Activated T-helper 1 cell treated with anti-CD3 and anti-CD28 coated beads, Interleukin-2, amount 50 U/mL, for 16 hours (primary cell): Measurements from ENCODE around the gene SNRNP48.

ENCODE experiments used
- DNase-seq, 2 donors: peaks; one replicate each; pipeline ENCODE4 v3.0.0-alpha.2; 2020; ENCODE audit warnings: low read depth in 1 of 2, low spot score in 1 of 2

SNRNP48 gene

GRCh38 chr6:7559196-7559595 is 30.8 kb upstream of the SNRNP48 start:
- DNase-seq: no peak

- DNase-seq: no peak
These were observed 30.2 kb upstream of the SNRNP48 start for GRCh38 chr6:7559651-7560385.

GRCh38 chr6:7561153-7561964 is 28.6 kb upstream of the SNRNP48 start:
- no peak for DNase-seq

DNA sequence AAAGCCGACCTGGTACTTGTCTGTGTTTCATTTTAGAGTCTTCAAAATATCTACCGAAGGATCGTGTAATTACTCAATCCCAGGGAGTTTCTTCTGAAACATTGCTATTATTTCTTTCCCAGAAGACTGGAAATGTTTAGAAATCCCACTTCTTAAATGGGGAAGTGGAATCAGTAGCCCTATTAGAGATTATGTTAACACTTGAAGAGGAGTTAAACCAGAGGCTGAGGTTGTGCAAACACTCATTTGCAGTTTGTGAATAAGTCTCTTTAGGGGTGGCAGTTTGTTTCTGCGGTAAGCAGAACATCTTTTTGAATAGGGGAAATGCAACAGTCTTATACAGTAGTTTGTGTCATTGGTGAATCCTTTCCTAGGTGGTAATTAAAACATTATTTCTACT is 27.2 kb upstream of the SNRNP48 start:
- DNase-seq: no peak

- DNase-seq: no peak
These were observed 23.9 kb upstream of the SNRNP48 start for GRCh38 chr6:7566107-7566506.

GRCh38 chr6:7566617-7567173 is 23.3 kb upstream of the SNRNP48 start:
- no peak for DNase-seq

DNA sequence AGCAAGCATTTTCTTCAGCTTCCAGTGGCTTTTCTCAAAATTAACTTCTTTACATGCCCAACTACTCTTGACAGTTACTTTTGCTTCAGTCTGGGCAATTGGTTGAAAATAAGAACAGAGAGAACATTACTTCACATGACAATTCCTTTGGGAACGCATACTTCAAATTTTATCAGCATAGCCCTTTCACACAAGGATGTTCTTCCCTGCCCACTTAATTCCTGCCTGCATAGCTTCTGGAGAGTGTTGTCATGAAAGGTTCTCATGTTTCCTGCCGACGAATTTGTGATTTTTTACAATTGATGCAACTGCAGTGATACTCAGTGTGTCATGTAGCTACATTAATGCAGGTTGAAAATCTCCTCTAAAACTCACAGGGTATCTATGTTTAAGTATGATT is 22.0 kb upstream of the SNRNP48 start:
- no peak for DNase-seq

- DNase-seq: no peak
These were observed 20.9 kb upstream of the SNRNP48 start for GRCh38 chr6:7569082-7569481.

DNA sequence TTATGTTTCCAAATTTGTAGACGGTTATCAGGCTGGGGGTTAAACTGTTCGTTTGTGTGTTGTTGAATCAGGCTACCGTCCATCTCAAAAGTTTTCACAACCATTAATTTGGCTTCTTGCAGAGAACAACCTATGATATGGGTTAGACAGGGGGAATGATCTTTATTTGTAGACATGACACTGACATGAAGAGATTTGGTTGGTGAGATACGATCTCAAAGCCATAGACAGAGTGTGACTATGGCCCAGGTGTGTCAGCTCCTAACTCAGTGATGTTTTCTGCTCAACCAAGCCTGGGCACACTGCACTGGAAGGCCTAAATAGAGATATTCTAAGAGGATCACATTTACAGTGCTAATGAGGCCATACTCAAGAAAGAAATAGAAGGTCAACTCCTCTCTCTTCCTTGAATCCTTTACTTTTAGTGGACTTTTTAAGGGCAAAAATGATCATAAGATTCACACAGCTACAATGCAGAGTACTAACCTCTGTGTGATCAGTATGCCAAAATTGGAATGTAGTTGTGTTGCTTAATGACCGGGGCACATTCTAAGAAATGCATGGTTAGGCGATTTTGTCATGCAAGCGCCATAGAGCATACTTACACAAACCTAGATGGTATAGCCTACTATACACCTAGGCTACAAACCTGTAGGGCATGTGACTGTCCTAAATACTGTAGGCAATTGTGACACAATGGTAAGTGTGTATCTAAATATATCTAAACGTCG is 17.6 kb upstream of the SNRNP48 start:
- DNase-seq: no peak

GRCh38 chr6:7574500-7574899 is 15.5 kb upstream of the SNRNP48 start:
- no peak for DNase-seq

- DNase-seq: no peak
These were observed 11.5 kb upstream of the SNRNP48 start for GRCh38 chr6:7578516-7578915.

DNA sequence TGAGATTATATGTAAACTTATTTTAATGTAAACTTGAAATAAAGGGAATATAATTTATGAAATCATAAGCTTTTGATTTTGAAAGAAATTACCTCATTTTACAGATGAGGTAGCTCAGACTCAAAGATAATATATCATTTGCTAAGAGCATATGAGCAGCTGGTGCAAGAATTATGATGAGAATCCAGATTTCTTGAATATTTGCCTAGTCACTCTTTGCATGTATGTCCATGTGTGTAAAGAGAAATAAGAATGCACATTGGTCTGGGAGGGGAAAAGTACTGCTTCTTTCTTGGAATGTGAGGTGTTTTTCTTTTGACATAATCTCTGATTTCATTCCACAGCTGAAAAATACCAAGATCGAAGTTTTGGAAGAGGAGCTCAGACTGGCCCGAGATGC is 11.1 kb upstream of the SNRNP48 start:
- DNase-seq: no peak

- no peak for DNase-seq
These were observed 10.1 kb upstream of the SNRNP48 start for GRCh38 chr6:7579851-7580250.

DNA sequence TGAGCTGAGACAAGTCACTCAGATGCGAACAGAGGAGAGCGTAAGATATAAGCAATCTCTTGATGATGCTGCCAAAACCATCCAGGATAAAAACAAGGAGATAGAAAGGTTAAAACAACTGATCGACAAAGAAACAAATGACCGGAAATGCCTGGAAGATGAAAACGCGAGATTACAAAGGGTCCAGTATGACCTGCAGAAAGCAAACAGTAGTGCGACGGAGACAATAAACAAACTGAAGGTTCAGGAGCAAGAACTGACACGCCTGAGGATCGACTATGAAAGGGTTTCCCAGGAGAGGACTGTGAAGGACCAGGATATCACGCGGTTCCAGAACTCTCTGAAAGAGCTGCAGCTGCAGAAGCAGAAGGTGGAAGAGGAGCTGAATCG is 9.5 kb upstream of the SNRNP48 start:
- no peak for DNase-seq

- no peak for DNase-seq
These were observed 8.9 kb upstream of the SNRNP48 start for GRCh38 chr6:7580927-7581618.

GRCh38 chr6:7585287-7585930 is 4.6 kb upstream of the SNRNP48 start:
- no peak for DNase-seq

GRCh38 chr6:7587631-7588100 is 2.3 kb upstream of the SNRNP48 start:
- no peak for DNase-seq

- no peak for DNase-seq
These were observed 1.5 kb upstream of the SNRNP48 start for GRCh38 chr6:7588506-7588905.

DNA sequence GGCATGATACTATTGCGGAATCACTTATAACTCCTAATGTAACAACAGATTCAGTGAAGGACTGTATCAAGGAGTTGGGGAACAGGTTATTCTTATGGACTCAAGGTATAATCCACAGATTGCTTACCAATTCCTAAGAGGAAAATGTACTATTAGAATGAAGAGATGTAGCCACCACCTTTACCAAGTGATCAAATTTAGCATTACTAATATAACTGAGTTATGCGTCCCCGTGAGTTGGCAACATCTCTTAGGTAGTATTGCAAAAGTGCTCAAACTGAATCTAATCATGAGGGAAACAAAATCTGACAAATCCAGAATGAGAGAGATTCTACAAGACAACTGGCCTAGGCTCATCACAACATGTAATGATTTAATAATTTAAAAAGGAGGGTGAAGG is 777 bp upstream of the SNRNP48 start:
- no peak for DNase-seq

DNA sequence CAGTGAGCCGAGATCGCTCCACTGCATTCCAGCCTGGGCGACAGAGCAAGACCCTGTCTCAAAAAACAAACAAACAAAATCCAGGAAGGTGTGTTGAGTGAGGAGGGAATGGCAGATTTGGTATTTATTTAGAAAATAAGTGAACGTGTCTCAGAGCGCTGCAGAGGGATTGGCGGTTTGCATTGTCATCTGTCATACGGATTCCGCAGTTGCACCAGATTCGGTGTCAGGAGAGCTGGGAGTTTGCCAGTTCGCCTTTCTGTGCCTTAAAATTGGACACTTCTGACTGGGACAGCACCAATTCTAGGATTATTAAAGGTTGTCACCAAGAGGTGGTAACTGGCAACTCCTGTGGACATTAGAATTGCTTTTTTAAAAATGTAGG is 912 bp downstream of the SNRNP48 start:
- no peak for DNase-seq

- DNase-seq: no peak
These were observed 1.8 kb downstream of the SNRNP48 start for GRCh38 chr6:7591770-7592169.
